GM18526 (cell line): ENCODE measurements around the gene ANKRD33B.

ENCODE experiments used
- POLR2A ChIP-seq: IDR thresholded peaks from 3 replicates; pipeline ENCODE4 v1.6.1; 2011; ENCODE audit not compliant: insufficient read length; ENCODE audit errors: extremely low read depth

ANKRD33B gene

DNA sequence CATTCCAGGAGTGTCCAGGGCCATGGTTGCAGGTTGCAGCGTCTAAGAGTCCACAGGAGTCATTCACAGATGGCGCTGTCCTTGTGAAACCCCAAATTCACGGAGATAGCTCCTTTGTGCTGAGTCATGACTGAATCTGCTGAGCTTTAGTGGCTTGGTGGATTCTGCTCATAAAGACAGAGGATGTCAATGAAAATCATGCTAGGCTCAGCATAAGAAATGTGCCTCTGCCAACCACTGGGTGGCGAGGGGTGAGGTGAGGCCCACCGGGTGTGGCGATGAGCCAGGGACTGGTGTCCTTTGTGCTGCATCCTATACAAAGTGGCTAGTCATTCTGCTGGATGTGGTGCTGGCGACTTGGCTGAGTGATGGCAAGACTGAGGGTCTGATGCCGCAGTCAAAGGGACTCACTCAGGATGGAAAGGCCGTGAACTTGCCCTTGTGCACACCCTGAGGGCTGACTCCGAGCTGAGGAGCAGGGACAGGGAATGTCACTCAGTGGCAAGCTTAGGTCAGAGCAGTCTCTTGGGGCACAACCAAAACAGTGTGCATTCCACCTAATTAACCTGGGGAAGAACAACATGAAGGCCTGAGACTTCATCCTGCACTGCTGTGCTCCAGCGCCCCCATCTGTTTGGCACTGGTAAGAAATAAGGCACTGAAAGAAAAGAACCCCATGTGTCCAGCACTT is 125.7 kb downstream of the ANKRD33B start:
- no peak for TF ChIP-seq POLR2A

DNA sequence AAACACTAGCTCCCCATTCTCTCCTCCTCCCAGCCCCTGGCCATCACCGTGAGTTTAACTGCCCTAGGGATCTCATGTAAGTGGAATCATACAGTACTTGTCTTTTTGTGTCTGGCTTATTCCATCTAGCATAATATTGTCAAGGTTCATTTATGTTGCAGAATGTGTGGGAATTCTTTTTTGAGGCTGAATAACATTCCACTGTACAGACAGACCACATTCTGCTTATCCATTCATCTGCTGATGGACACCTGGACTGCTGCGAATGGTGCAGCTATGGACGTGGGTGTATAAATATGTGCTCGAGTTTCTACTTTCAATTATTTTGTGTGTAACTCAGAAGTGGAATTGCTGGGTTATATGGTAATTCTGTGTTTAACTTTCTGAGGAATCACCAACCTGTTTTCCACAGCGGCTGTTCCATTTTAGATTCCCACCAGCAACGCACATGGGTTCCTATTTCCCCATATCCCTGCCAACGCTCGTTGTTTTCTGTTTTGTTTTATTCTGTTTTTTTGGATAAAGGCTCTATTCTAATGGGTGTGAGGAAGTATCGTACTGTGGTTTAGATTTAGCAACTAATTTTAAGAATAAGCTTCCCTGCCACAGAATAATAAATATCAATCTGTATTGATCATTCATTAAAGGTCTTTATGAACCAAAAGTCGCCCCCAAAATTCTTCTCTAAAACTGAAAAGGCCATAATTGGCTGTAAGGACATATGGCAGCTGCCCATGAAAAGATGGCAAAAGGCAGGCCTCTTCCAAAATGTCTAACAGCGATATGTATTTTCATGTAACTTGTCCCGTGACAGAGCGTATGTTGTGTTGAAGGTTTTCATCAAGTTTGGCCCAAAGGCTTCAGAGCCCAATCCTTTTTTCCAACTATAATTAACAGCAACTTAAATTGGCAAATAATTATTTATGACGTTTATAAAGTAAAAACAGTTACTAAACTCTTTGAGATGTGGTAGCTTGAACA is 126.9 kb downstream of the ANKRD33B start:
- TF ChIP-seq POLR2A: no peak

DNA sequence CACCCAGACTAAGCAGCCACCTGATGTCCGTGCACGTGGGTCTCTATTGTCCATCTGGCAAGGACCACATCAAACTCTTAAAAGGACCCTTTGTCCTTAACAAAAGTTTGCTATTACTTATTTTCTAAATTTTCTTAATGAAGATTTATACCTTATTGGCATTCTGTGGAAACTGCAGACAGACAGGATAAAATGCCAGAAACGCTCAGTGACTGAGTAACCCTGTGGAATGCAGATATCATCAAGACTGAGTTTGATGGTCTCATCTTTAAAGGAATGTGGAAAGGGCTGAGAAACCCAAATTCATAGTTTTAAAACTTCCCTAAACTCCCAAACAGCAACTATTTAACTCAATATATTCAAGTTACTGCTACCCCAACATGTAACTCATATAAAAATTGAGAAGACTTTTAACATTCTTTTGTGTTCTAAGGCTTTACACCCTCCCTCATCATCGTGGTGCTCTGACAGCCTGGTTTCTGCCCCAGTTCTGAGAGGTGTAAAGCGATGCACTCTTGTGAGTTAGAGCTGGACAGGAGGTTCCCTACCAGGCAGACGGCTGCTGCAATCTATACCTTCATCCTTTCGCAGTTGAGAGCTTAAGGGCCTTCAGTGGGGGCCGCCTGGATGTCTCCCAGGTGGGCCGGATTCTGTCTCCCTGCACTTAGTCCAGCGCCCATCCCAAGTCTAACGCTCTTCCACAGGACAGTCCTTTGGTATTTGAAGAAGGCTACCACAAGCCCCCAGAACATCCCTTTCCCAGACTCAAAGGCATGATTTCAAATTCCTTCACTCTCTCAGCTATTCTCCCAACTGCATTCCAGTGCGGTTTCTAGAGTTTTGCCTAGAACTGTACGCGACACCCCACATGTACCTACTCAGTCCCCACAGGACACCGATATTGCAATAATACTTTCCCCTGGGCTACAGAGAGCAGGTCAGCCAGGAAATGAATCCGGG is 128.2 kb downstream of the ANKRD33B start:
- no peak for TF ChIP-seq POLR2A

DNA sequence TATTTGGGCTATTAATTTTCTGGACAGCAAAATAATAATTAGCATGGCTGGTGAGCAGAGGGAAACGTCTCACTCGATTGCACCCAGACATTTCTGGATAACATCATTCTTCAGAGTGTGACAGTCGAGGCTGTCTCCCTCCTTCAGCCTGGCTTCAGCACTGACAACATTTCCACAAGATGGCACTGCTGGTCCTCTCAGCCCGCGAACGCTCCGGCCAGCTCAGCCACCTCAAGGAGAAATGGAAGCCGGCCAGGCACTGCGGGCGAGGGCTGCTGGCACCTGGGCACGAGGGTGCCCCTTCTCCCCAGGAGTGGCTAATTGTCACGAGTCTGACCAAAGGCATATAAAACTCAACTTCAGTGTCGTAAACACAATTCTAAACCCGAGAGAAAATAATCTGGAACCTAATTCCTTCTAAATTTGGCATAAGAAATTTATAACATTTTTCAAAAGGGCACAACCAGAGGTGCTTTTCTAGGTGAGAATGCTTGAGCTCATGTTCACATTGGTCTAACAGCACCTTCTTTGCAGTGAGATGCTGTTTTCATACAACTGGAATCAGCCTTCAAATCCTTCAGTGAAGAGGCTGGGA is 131.3 kb downstream of the ANKRD33B start:
- no peak for TF ChIP-seq POLR2A

DNA sequence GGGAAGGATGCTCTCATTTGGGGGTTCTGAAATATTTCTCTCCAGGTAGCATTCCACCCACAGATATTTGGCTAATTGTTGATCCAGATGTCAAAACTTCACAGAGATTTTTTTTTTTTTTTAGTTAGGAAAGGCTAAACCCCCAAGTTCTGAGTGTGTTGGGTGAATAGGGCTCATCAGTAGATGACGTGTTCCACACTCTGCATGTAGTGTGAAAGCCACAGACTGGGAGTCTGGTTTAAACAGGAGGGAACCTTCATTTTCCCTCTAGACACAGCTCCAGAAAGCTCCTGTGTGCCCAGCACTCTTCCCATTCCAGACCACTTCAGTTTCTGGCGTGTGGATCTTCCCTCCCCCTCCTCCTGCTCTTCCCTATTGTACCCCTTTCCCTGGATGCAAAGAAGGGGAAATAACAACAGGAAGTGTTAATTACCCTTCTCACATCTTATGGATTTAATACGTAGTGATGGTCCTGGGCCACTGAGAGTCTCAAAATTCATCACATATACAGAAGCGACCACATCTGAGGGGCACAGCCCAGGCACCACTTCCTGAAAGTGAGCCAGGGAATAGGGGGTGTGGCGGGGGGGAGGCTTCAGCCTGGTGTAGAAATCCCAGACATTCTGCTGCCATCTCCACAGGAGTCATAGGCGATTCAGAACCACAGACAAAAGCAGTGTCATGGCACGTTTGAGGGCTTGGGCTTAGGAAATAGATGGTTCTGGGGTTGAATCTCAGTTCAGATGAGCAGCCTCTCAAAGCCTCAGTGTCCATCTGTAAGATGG is 132.1 kb downstream of the ANKRD33B start:
- TF ChIP-seq POLR2A: no peak

DNA sequence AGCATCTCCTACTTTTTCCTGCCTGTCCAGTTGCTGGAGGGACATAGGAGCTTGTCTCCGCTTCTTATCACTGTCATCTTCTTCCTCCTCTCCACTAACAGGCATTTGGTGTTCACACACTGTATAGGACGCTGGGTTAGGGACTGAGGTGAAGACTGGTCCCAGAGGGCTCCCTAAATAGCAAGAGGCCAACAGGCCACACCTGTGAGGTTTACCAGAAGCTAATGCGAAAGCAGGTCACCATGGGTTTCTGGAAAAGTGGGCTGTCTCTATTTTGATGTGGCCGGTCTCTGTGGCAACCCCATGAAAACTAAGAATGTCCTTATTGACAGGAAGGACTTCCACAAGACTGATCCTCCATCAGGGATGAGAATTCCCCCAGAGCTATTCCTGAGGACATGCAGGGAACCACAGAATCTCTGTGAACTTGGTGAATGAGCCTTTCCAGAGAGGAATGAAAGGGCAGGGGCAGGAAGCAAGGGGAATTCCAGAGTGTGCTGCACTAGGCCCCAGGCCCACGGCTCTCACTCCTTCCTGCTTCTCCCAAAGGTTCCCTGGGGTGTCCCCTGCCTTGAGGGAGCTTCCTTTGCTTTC is 135.5 kb downstream of the ANKRD33B start:
- TF ChIP-seq POLR2A: no peak

DNA sequence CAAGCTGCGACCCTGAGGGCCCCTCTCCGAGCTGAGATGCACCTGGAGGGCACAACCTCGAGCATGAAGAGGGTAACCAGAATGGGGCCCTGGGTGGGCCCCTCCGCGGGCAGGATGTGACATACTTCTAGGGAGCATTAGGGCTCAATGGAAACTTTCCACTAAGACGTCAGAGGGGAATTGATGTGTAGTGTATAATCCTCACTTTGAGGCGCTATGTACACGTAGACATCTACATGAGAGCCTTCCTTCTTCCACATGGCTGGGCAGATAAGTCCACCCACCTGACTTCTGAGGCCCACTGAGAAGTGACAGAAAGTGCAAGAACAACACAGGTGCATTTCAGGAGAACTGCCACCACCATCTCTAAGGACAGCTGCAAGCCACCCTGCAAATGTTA is 136.1 kb downstream of the ANKRD33B start:
- no peak for TF ChIP-seq POLR2A

DNA sequence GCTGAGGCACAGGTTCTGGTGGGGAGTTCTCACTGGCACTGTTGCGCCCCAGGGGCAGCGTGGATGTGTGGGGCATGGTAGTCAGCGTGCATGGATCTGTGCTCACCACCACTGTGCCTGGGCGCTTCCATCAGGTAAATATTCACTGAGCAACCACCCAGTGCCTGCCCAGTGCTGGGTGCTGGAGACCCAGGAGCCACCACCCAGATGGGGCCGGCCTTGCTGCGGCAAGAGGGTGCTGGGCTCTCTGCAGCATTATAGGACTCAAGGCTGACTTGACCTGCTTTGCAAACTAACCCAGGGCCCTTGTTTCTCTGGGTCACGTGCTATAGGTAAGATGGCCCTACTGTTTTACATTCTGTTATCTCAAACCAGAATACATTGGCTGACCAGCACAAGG is 136.6 kb downstream of the ANKRD33B start:
- TF ChIP-seq POLR2A: no peak

DNA sequence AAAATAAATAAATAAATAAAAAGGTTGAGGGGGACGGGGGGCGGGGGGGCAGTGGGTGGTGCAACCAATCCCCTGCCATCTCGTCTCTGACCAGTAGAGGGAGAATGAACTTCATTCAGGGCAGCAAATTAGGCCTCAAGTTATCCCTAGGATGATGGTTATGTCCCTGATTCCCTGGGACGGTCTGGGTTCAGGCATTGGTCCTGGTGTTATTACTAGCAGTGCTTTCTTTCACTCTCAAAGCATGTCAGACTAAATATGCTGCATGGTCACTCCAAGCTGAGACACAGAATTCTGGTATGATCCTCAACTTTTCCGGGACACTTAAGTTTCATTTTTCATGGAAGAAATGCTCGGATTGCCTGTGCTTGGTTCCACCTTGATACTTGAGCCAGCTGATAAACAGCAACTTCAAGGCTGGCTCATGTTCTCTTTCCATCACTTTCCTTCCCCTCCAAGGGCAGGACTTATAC is 137.7 kb downstream of the ANKRD33B start:
- no peak for TF ChIP-seq POLR2A

DNA sequence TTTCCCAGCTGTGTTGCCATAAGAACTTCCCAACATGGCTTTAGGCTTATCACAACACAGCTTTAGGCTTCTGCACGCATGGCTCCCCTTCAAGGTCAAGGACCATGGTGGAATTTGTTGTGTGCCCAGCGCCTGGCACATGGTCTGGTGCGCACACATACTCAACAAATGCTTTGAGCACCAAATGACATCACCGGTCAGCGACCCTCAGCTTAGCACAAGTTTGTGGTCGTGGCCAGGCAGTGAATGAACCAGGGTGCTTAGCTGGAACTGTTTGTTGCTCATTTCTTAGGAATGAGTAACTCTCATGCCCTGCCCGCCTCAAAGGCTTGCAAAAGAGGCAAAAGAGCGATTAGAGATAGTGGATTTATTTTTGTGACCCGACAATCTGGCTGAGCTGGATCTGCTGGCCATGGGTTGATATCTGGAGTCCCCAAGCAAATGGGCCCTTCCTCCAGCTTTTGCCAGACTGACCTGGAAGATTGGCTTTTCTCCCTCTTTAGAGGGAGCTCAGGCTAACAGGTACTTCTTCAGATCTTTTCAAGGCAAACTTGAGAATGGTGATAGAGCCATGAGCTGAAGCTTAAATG is 138.3 kb downstream of the ANKRD33B start:
- TF ChIP-seq POLR2A: no peak

DNA sequence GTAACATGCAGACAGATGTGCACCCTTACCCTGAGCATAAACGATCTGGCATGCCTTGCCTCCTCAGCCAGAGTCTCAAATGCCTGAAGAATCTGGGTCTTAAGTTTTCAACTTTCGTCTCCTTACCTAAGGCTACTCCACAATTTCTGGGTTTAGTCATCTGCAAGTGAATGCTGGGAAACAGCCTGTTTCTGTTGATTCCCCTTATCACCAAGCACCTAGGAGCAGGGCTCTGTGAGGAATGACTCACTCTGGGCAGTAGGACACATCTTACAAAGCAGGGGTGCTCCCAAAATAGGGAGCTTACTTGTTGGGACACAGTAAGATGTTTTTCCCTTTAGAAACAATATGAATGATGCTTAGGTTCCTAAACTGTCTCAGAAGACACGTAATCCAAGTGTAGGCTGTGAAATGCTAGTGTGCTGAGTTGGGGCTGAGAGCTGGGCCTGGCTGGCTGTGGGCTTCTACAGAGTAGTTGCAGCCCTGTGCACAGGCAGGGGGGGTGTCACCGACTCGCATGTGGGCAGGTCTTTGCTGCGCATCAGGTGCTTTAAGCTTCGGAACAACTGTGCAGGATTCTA is 139.1 kb downstream of the ANKRD33B start:
- TF ChIP-seq POLR2A: no peak

DNA sequence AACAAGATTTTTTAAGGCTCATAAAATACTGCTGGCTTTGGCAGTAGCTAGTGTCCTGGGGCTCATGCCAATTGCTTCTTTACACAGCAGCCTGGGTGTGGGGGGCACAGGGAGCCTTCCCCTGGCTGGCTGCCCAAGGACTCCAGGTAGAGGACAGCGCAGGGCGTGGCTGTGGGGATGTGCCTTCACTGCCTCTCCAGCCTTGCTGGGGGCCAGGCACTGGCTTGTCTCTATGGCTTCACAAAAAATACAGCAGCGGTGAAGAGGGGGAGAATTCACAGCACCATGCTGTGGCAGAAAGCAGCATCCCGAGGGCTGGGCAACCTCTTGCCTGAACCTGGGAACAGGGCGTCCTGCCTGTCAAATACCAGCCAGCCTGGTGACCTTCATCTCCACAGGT is 139.8 kb downstream of the ANKRD33B start:
- no peak for TF ChIP-seq POLR2A
